MCF 10A (cell line): ENCODE measurements around the gene FTL. TPM values are rescaled to one million over a fixed set of nuclear protein-coding genes. Genes with fewer than 3 reads are reported as not detected.

Experiments used
- BruUV-seq: library from RNA; stranded (reverse); fragments of 400-500 nt; replicated peaks from 2 replicates; lab custom pipeline; 2021; lab: Mats Ljungman, UMichigan
- CTCF ChIA-PET: fragments of 300-600 bp; sonication (Branson Sonifier 250); formaldehyde crosslinking; extraction: SDS; loops from one replicate; lab custom pipeline; 2021; ENCODE audit warnings: antibody characterized with exemption, inconsistent platforms; lab: Yijun Ruan, JAX
- POLR2A ChIA-PET: fragments of 300-600, 350-650 bp; sonication (Branson Sonifier 250); formaldehyde crosslinking; extraction: SDS; loops from one replicate; lab custom pipeline; 2020; ENCODE audit warnings: antibody characterized with exemption, inconsistent platforms; lab: Yijun Ruan, JAX
- DNase-seq: peaks from one replicate; pipeline ENCODE4 v3.0.0-alpha.2; 2018; ENCODE audit not compliant: unreplicated experiment
- H3K27ac Mint-ChIP-seq: one replicate; pipeline ENCODE4 v1.8.0; 2022; ENCODE audit warnings: mild to moderate bottlenecking, low read depth, mixed read lengths; ENCODE audit not compliant: unreplicated experiment
- H3K27me3 Mint-ChIP-seq: one replicate; pipeline ENCODE4 v1.8.0; 2022; ENCODE audit warnings: mixed read lengths; ENCODE audit not compliant: insufficient read depth, unreplicated experiment
- H3K36me3 Mint-ChIP-seq: one replicate; pipeline ENCODE4 v1.8.0; 2022; ENCODE audit warnings: mild to moderate bottlenecking, moderate library complexity, mixed read lengths; ENCODE audit not compliant: insufficient read depth, unreplicated experiment
- H3K4me1 Mint-ChIP-seq: one replicate; pipeline ENCODE4 v1.8.0; 2022; ENCODE audit warnings: mixed read lengths; ENCODE audit not compliant: insufficient read depth, unreplicated experiment
- H3K4me3 Mint-ChIP-seq: one replicate; pipeline ENCODE4 v1.8.0; 2022; ENCODE audit warnings: mild to moderate bottlenecking, moderate library complexity, mixed read lengths; ENCODE audit not compliant: unreplicated experiment
- H3K9me3 Mint-ChIP-seq: one replicate; pipeline ENCODE4 v1.8.0; 2022; ENCODE audit warnings: mixed read lengths; ENCODE audit not compliant: unreplicated experiment
- intact Hi-C: fragments of 100-400 bp; cut with micrococcal nuclease; formaldehyde crosslinking; loops from 2 replicates; pipeline ENCODE4 v1.14.1; 2022
- total RNA-seq: library from RNA; stranded (reverse); gene quantifications from 2 replicates; pipeline ENCODE4 v1.2.3, GENCODE V29; 2022
- TF ChIP-seq, protein P1 (sequence below): fragments of 200-600 bp; IDR thresholded peaks from one replicate; pipeline ENCODE4 v1.8.0; 2022; ENCODE audit warnings: antibody characterized with exemption, mild to moderate bottlenecking; ENCODE audit not compliant: unreplicated experiment

Gene FTL
- total RNA-seq, 1 experiment from 2014 or later = 275 TPM

DNA sequence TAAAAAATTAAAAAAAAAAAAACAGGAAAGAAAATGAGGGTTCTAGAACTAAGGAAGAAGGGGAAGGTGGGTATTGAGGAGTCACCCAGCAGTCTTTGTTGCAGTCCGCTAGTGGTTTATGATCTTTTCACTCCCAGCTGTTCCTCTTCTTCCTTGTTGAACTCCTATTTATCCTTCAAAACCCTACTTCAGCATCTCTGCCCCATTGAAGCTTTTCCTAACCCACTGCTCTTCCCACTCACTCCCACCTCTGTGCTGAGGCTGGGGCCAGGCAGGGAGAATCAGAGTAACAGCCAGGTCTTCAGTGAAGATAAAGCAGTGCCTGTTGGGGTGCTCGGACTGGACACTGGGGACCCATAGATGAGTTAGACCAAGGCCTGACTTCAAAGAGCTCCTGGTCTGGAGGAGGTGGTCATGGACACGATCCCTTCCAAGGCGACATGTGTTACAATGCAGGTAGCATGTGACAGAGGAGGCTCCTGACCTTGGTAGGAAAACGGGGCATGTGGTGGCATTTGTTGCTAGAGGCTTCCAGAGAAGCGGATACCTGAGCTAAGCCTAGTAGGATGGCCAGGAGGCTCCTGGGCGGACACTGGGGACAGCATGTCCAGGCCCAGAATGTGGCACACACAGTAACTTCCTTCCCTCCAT is 40.0 kb downstream of the FTL start:
- Mint-ChIP-seq H3K36me3 (peaks cover 81% of the 10 kb centered on the region), H3K27ac (no peak overlapping the region), H3K4me1 (no peaks in the 10 kb centered on the region), H3K4me3 (no peak overlapping the region), H3K9me3 (no peaks in the 10 kb centered on the region), H3K27me3 (no peaks in the 10 kb centered on the region)
- ChIA-PET CTCF (interaction anchor here (0.9 to 1.0 kb wide), 2 partner anchors 92 to 203 kb away, joined by 3 to 5 read pairs; no protein-coding TSS in a partner anchor), POLR2A (no interaction called here)
- intact Hi-C loops = no loop called here
- BruUV-seq = no TSS peak
- TF ChIP-seq, protein P1, sequence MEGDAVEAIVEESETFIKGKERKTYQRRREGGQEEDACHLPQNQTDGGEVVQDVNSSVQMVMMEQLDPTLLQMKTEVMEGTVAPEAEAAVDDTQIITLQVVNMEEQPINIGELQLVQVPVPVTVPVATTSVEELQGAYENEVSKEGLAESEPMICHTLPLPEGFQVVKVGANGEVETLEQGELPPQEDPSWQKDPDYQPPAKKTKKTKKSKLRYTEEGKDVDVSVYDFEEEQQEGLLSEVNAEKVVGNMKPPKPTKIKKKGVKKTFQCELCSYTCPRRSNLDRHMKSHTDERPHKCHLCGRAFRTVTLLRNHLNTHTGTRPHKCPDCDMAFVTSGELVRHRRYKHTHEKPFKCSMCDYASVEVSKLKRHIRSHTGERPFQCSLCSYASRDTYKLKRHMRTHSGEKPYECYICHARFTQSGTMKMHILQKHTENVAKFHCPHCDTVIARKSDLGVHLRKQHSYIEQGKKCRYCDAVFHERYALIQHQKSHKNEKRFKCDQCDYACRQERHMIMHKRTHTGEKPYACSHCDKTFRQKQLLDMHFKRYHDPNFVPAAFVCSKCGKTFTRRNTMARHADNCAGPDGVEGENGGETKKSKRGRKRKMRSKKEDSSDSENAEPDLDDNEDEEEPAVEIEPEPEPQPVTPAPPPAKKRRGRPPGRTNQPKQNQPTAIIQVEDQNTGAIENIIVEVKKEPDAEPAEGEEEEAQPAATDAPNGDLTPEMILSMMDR = no peak
- no peak for DNase-seq

DNA sequence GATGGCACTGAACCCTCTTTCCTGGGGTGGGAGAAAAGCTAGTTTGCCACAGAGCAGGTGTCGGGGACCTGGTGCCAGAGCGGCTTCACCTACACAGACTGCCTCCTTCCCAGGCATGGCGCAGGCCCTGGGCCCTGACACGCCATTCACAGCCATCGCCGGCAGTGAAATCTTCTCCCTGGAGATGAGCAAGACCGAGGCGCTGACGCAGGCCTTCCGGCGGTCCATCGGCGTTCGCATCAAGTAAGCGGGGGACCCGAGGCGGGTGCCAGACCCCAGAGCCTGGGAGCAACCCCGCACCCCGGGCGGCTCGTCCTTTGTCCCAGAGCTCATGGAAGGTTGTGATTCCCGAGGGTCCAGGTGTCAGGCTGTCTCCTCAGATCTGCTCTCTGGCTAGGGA is 41.8 kb downstream of the FTL start:
- no peak for DNase-seq
- Mint-ChIP-seq H3K9me3 (no peaks in the 10 kb centered on the region), H3K27me3 (no peaks in the 10 kb centered on the region), H3K4me3 (no peak overlapping the region), H3K27ac (no peak overlapping the region), H3K4me1 (no peaks in the 10 kb centered on the region), H3K36me3 (peaks cover 87% of the 10 kb centered on the region)
- TF ChIP-seq, protein P1 = no peak
- ChIA-PET POLR2A (interaction anchor here (1.0 to 3.2 kb wide), 3 partner anchors 12 to 135 kb away, joined by 3 to 13 read pairs (median 5); partner anchors contain the start of genes GYS1, NTF4, PPP1R15A and RUVBL2), CTCF (interaction anchor here (0.5 to 2.9 kb wide), 3 partner anchors 9 to 121 kb away, joined by 3 to 9 read pairs (median 3); no protein-coding TSS in a partner anchor)
- no TSS peak for BruUV-seq
- intact Hi-C loops = no loop called here

DNA sequence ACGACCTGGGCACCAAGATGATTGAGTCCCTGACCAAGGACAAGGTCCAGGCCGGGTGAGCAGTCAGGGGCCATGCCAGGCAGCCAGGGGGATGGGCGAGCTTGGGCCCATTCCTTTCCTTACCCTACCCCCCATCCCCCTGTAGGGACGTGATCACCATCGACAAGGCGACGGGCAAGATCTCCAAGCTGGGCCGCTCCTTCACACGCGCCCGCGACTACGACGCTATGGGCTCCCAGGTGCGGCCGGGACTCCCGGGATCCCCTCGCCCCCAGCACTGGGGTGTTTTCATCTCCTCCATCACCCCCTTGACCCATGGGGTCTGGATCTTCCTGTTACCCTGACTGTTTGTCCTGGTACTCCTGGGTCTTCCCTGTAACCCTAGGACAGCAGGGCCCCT is 44.7 kb downstream of the FTL start:
- Mint-ChIP-seq H3K4me1 (no peaks in the 10 kb centered on the region), H3K27me3 (no peaks in the 10 kb centered on the region), H3K27ac (no peak overlapping the region), H3K9me3 (no peaks in the 10 kb centered on the region), H3K4me3 (no peak overlapping the region), H3K36me3 (peaks cover 71% of the 10 kb centered on the region)
- no peak for DNase-seq
- ChIA-PET CTCF (interaction anchor here (0.7 kb wide), 1 partner anchor 214 kb away, joined by 3 read pairs; no protein-coding TSS in a partner anchor), POLR2A (interaction anchor here (0.5 to 1.4 kb wide), 4 partner anchors 10 to 188 kb away, joined by 3 to 4 read pairs (median 3); partner anchors contain the start of genes GYS1 and RUVBL2)
- TF ChIP-seq, protein P1 = no peak
- intact Hi-C loops = no loop called here
- BruUV-seq = no TSS peak

DNA sequence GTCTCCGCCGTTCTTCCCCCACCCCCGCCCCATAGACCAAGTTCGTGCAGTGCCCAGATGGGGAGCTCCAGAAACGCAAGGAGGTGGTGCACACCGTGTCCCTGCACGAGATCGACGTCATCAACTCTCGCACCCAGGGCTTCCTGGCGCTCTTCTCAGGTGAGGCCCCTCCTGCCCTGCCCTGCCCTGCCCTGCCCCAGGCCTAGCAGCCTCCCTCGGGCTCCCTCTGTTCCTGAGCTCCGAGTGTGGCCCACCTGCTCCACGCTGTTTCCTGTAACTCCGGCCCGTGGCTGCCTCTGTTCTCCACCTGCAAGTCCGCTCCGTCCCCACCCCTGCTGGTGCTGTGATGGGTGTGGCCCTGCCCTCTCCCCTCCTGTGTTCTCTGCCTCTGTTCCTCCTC is 45.3 kb downstream of the FTL start:
- CTCF ChIA-PET = interaction anchor here (0.6 kb wide), 1 partner anchor 336 kb away, joined by 3 read pairs; no protein-coding TSS in a partner anchor
- Mint-ChIP-seq H3K4me3 (no peak overlapping the region), H3K9me3 (no peaks in the 10 kb centered on the region), H3K27ac (no peak overlapping the region), H3K27me3 (no peaks in the 10 kb centered on the region), H3K36me3 (peaks cover 68% of the 10 kb centered on the region), H3K4me1 (no peaks in the 10 kb centered on the region)
- DNase-seq = no peak
- TF ChIP-seq, protein P1 = no peak
- intact Hi-C loops = no loop called here
- no TSS peak for BruUV-seq
- POLR2A ChIA-PET = interaction anchor here (0.5 to 1.3 kb wide), 3 partner anchors 9 to 187 kb away, joined by 3 to 4 read pairs (median 3); partner anchors contain the start of genes GYS1 and RUVBL2
